K562 (cell line): ENCODE results near the gene CARD10. TPM values are rescaled to one million over a fixed set of nuclear protein-coding genes. Genes with fewer than 3 reads are reported as not detected.

Experiments
- polyA plus RNA-seq, 8 experiments: library from polyadenylated mRNA; depleted of rRNA in 4 of 8; stranded (reverse) in 5 of 8; unstranded in 3 of 8; fragments of >200 nt; fragmentation: Nextera tagmentation in 2 of 8; fragmentation: Illumina TruSeq in 1 of 8; extraction: Ambion mirVana in 2 of 8; extraction: Trizol in 1 of 8; gene quantifications; 2 replicates each; pipeline versions ENCODE4 v1.2.1 to v1.2.3, GENCODE V29; 2011 to 2014; ENCODE audit warnings: inconsistent platforms in 1 of 8, missing spikeins in 1 of 8
- total RNA-seq, 7 experiments: library from RNA; depleted of rRNA in 6 of 7; stranded (reverse); fragments of >200 nt in 6 of 7; fragmentation: Illumina TruSeq in 2 of 7; extraction: Trizol in 2 of 7; gene quantifications; 2 replicates each; pipeline versions ENCODE4 v1.2.1 to v1.2.3, GENCODE V29; 2011 to 2021; ENCODE audit warnings: low replicate concordance in 1 of 7
- TF ChIP-seq, protein P1 (sequence below): fragments of 250-450 bp; sonication (Bioruptor Pico); IDR thresholded peaks from 2 replicates; pipeline ENCODE4 v1.4.0; 2020
- TF ChIP-seq, protein P2 (sequence below): fragments of 250-450 bp; sonication (Bioruptor Pico); IDR thresholded peaks from 2 replicates; pipeline ENCODE4 v1.8.0; 2021; ENCODE audit warnings: moderate library complexity, mild to moderate bottlenecking, inconsistent platforms

CARD10 gene
- total and polyA plus RNA-seq, 9 of the 15 experiments (the other 6 are each of a cell fraction or from before 2014, with no cell fraction given): 0.13 to 5.8 (median 1.6) TPM

DNA sequence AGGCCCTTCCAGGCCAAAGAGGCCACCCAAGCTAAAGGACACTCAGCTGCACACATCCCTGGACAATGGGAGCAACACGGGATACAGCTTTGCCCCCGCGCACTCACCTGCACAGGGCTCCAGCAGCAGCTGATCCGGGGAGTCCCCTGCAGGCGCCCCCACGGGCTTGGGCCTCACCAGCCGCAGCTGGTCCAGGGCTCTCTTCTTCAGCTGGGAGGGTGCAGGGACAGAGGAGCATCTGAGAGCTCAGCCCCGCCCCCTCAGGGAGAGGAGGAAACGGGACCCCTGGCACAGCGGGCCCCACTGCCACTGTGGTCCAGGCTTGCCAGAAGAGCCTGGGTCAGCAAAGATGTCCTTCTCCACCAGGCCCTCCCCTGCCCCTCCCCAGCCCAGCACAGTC lies 25.2 kb downstream of the CARD10 start (continued):
- TF ChIP-seq, protein P1, sequence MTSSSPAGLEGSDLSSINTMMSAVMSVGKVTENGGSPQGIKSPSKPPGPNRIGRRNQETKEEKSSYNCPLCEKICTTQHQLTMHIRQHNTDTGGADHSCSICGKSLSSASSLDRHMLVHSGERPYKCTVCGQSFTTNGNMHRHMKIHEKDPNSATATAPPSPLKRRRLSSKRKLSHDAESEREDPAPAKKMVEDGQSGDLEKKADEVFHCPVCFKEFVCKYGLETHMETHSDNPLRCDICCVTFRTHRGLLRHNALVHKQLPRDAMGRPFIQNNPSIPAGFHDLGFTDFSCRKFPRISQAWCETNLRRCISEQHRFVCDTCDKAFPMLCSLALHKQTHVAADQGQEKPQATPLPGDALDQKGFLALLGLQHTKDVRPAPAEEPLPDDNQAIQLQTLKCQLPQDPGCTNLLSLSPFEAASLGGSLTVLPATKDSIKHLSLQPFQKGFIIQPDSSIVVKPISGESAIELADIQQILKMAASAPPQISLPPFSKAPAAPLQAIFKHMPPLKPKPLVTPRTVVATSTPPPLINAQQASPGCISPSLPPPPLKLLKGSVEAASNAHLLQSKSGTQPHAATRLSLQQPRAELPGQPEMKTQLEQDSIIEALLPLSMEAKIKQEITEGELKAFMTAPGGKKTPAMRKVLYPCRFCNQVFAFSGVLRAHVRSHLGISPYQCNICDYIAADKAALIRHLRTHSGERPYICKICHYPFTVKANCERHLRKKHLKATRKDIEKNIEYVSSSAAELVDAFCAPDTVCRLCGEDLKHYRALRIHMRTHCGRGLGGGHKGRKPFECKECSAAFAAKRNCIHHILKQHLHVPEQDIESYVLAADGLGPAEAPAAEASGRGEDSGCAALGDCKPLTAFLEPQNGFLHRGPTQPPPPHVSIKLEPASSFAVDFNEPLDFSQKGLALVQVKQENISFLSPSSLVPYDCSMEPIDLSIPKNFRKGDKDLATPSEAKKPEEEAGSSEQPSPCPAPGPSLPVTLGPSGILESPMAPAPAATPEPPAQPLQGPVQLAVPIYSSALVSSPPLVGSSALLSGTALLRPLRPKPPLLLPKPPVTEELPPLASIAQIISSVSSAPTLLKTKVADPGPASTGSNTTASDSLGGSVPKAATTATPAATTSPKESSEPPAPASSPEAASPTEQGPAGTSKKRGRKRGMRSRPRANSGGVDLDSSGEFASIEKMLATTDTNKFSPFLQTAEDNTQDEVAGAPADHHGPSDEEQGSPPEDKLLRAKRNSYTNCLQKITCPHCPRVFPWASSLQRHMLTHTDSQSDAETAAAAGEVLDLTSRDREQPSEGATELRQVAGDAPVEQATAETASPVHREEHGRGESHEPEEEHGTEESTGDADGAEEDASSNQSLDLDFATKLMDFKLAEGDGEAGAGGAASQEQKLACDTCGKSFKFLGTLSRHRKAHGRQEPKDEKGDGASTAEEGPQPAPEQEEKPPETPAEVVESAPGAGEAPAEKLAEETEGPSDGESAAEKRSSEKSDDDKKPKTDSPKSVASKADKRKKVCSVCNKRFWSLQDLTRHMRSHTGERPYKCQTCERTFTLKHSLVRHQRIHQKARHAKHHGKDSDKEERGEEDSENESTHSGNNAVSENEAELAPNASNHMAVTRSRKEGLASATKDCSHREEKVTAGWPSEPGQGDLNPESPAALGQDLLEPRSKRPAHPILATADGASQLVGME (CRISPR knock-in tag): no peak
- TF ChIP-seq, protein P2, sequence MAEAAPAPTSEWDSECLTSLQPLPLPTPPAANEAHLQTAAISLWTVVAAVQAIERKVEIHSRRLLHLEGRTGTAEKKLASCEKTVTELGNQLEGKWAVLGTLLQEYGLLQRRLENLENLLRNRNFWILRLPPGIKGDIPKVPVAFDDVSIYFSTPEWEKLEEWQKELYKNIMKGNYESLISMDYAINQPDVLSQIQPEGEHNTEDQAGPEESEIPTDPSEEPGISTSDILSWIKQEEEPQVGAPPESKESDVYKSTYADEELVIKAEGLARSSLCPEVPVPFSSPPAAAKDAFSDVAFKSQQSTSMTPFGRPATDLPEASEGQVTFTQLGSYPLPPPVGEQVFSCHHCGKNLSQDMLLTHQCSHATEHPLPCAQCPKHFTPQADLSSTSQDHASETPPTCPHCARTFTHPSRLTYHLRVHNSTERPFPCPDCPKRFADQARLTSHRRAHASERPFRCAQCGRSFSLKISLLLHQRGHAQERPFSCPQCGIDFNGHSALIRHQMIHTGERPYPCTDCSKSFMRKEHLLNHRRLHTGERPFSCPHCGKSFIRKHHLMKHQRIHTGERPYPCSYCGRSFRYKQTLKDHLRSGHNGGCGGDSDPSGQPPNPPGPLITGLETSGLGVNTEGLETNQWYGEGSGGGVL (CRISPR knock-in tag): no peak
